HL-60 (cell line): Measurements from ENCODE around the gene GRPEL2.

Experiments used
- DNase-seq, 2 experiments: peaks; one replicate each; pipeline ENCODE4 v3.0.0-alpha.2; 2010 to 2020; ENCODE audit warnings: low read depth in 1 of 2, low spot score in 1 of 2
- H3K27ac ChIP-seq: fragments of 250-450 bp; sonication (Bioruptor Pico); replicated peaks from 2 replicates; pipeline ENCODE4 v1.5.1; 2020; ENCODE audit warnings: mild to moderate bottlenecking, moderate library complexity
- H3K27me3 ChIP-seq: fragments of 250-450 bp; sonication (Bioruptor Pico); 2 replicates; pipeline ENCODE4 v1.5.1; 2021; ENCODE audit warnings: mild to moderate bottlenecking, moderate library complexity; ENCODE audit not compliant: insufficient read depth, poor library complexity, severe bottlenecking
- H3K4me3 ChIP-seq: replicated peaks from 2 replicates; pipeline ENCODE4 v1.5.1; 2011; ENCODE audit warnings: mild to moderate bottlenecking, control low read depth, low read length; ENCODE audit not compliant: insufficient read depth
- GABPA ChIP-seq: IDR thresholded peaks from 2 replicates; pipeline ENCODE4 v1.6.1; 2012; ENCODE audit warnings: low read depth
- POLR2AphosphoS5 ChIP-seq: IDR thresholded peaks from 2 replicates; pipeline ENCODE4 v1.6.1; 2012; ENCODE audit warnings: low read depth
- SPI1 ChIP-seq: IDR thresholded peaks from 2 replicates; pipeline ENCODE4 v1.6.1; 2012; ENCODE audit warnings: low read depth, mild to moderate bottlenecking, borderline replicate concordance
- TF ChIP-seq, protein P1 (sequence below): IDR thresholded peaks from 2 replicates; pipeline ENCODE4 v1.6.1; 2012; ENCODE audit warnings: low read depth; ENCODE audit not compliant: insufficient replicate concordance
- TF ChIP-seq, protein P2 (sequence below): IDR thresholded peaks from one replicate; pipeline ENCODE4 v1.5.1; 2011; ENCODE audit warnings: low read length, control low read depth, inconsistent platforms; ENCODE audit not compliant: insufficient read depth

Gene GRPEL2

DNA sequence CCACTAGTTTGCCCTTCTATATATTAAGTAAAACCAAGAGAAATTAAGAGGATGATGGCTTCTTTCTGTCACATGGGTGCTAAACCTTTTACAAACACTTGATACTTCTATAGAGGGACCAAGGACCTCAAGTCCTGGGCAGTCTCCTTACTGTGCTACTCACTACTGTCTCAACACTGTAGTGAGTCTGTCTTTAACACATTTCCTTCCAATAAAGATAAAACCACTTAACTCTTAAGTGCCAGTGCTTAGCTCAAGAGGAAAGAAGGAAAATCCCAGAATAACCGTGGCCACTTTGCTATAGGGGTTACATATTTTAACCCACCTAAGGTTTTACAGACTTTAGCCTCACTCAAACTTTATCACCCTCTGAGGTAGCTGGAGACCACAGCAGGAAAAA lies 4.4 kb upstream of the GRPEL2 start:
- no peak overlapping the region for H3K4me3 ChIP-seq
- H3K27me3 ChIP-seq, result no peaks in the 10 kb centered on the region
- no peak overlapping the region for H3K27ac ChIP-seq
- DNase-seq, result no peak
- TF ChIP-seq, protein P1, sequence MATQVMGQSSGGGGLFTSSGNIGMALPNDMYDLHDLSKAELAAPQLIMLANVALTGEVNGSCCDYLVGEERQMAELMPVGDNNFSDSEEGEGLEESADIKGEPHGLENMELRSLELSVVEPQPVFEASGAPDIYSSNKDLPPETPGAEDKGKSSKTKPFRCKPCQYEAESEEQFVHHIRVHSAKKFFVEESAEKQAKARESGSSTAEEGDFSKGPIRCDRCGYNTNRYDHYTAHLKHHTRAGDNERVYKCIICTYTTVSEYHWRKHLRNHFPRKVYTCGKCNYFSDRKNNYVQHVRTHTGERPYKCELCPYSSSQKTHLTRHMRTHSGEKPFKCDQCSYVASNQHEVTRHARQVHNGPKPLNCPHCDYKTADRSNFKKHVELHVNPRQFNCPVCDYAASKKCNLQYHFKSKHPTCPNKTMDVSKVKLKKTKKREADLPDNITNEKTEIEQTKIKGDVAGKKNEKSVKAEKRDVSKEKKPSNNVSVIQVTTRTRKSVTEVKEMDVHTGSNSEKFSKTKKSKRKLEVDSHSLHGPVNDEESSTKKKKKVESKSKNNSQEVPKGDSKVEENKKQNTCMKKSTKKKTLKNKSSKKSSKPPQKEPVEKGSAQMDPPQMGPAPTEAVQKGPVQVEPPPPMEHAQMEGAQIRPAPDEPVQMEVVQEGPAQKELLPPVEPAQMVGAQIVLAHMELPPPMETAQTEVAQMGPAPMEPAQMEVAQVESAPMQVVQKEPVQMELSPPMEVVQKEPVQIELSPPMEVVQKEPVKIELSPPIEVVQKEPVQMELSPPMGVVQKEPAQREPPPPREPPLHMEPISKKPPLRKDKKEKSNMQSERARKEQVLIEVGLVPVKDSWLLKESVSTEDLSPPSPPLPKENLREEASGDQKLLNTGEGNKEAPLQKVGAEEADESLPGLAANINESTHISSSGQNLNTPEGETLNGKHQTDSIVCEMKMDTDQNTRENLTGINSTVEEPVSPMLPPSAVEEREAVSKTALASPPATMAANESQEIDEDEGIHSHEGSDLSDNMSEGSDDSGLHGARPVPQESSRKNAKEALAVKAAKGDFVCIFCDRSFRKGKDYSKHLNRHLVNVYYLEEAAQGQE, result no peak
- TF ChIP-seq, protein P2, sequence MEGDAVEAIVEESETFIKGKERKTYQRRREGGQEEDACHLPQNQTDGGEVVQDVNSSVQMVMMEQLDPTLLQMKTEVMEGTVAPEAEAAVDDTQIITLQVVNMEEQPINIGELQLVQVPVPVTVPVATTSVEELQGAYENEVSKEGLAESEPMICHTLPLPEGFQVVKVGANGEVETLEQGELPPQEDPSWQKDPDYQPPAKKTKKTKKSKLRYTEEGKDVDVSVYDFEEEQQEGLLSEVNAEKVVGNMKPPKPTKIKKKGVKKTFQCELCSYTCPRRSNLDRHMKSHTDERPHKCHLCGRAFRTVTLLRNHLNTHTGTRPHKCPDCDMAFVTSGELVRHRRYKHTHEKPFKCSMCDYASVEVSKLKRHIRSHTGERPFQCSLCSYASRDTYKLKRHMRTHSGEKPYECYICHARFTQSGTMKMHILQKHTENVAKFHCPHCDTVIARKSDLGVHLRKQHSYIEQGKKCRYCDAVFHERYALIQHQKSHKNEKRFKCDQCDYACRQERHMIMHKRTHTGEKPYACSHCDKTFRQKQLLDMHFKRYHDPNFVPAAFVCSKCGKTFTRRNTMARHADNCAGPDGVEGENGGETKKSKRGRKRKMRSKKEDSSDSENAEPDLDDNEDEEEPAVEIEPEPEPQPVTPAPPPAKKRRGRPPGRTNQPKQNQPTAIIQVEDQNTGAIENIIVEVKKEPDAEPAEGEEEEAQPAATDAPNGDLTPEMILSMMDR, result no peak
- TF ChIP-seq POLR2AphosphoS5 (no peak), GABPA (no peak), SPI1 (no peak)

DNA sequence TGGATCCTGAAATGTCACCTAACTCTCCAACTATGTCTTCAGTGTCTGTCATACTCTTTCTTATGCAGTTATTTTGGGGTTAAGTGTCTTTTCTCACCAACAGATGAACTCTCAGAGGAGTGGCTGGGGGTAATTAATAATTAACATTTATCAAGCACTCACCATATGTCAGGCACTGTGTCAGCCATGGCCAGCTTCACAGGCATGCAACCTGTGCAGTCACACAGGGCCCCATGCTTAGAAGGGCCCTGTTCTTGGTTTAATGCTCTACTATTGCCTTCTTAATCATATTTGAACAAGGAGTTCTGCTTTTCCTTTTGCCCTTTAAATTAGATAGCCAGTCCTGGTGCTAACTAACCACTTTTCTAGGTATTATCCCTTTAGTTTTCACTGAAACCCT lies 3.4 kb upstream of the GRPEL2 start:
- H3K27ac ChIP-seq, result no peak overlapping the region
- no peak overlapping the region for H3K4me3 ChIP-seq
- no peak for DNase-seq
- TF ChIP-seq POLR2AphosphoS5 (no peak), SPI1 (no peak), GABPA (no peak)
- TF ChIP-seq, protein P2, result no peak
- TF ChIP-seq, protein P1, result no peak
- H3K27me3 ChIP-seq, result no peaks in the 10 kb centered on the region

DNA sequence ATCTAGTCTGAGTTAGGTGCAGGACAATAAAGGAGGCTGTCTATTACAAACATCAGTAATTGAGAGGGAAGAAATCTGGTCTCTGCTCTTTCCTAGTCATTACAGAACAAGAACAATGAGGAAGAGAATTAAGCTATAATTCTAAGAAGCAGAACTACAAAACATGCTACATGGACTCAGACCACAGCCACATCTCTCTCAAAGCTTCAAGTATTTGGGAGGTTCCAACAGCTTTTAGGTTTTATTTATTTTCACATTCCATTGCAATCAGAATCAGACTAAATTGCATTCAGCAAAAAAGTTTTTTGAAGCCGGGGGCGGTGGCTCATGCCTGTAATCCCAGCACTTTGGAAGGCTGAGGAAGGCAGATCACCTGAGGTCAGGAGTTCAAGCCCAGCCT lies 1.1 kb upstream of the GRPEL2 start:
- Histone ChIP-seq H3K27ac (no peak overlapping the region), H3K27me3 (no peaks in the 10 kb centered on the region), H3K4me3 (no peak overlapping the region)
- peak; percentile 6; the same call in 1 of the 2 replicates for TF ChIP-seq SPI1
- TF ChIP-seq, protein P1, result no peak
- no peak for DNase-seq

DNA sequence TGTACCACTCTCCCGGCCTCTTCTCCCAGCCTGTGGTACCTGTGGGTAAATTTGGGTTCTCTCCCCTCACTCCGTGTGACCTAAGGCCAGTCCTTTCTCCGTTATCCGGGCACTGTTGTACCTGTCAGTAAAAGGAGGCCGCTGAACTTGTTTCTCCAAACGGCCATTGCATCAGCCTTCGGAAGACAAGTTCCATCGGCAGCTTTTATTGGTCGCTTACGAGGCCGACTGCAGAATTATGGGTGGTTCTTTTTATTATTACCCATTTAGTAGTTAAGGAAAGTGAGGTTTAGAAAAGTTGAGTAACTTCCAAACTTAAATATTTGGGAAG lies 558 bp downstream of the GRPEL2 start:
- H3K27ac ChIP-seq, result peak overlapping the region; percentile 91
- DNase-seq, result peak in 1 of 2 experiments; percentile 38
- TF ChIP-seq GABPA (no peak), POLR2AphosphoS5 (no peak), SPI1 (no peak)
- TF ChIP-seq, protein P1, result no peak
- TF ChIP-seq, protein P2, result no peak
- no peaks in the 10 kb centered on the region for H3K27me3 ChIP-seq
- H3K4me3 ChIP-seq, result peak overlapping the region; percentile 97
